ENCODE measurements around the gene ZNF277.

DNA sequence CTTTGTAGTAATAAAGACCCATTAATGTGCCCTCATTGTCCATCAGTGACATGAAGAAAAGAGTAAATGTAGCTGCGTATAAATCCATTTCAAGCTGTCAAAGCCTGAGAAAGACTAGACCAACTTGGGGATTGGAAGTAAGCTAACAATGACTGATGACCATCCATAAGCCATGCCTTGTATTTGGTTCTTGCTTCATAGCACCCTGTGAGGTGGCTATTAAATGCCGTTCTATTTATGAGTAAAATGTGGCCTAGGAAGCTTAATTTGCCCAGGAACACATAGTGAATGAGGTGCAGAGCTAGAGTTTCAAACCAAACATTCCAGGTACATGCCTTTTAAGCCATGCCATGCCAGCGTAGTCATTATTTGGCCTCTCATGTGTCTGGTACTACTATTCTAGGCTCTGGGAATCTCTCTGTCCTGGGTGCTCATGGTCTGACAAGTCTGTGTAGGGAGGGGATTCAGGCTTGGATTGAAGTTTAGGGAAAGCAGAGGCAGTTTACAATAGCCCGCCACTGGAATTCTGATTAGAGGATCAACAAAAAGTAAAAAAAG, 92.1 kb downstream of the ZNF277 start:
- TF ChIP-seq, protein P1, sequence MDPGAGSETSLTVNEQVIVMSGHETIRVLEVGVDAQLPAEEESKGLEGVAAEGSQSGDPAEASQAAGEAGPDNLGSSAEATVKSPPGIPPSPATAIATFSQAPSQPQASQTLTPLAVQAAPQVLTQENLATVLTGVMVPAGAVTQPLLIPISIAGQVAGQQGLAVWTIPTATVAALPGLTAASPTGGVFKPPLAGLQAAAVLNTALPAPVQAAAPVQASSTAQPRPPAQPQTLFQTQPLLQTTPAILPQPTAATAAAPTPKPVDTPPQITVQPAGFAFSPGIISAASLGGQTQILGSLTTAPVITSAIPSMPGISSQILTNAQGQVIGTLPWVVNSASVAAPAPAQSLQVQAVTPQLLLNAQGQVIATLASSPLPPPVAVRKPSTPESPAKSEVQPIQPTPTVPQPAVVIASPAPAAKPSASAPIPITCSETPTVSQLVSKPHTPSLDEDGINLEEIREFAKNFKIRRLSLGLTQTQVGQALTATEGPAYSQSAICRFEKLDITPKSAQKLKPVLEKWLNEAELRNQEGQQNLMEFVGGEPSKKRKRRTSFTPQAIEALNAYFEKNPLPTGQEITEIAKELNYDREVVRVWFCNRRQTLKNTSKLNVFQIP (CRISPR knock-in tag; IDR thresholded peaks at IDR 0.05; ENCODE audit: borderline replicate concordance, low read depth): no peak
- no peak for TF ChIP-seq ISL1 (CRISPR knock-in tag; IDR thresholded peaks at IDR 0.05)
- TF ChIP-seq GLIS3 (CRISPR knock-in tag; IDR thresholded peaks at IDR 0.05): no peak
- TF ChIP-seq ZC3H10 (CRISPR knock-in tag; IDR thresholded peaks at IDR 0.05): no peak
- TF ChIP-seq, protein P2, sequence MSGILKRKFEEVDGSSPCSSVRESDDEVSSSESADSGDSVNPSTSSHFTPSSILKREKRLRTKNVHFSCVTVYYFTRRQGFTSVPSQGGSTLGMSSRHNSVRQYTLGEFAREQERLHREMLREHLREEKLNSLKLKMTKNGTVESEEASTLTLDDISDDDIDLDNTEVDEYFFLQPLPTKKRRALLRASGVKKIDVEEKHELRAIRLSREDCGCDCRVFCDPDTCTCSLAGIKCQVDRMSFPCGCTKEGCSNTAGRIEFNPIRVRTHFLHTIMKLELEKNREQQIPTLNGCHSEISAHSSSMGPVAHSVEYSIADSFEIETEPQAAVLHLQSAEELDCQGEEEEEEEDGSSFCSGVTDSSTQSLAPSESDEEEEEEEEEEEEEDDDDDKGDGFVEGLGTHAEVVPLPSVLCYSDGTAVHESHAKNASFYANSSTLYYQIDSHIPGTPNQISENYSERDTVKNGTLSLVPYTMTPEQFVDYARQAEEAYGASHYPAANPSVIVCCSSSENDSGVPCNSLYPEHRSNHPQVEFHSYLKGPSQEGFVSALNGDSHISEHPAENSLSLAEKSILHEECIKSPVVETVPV (CRISPR knock-in tag; IDR thresholded peaks at IDR 0.05): no peak
- TF ChIP-seq, protein P3, sequence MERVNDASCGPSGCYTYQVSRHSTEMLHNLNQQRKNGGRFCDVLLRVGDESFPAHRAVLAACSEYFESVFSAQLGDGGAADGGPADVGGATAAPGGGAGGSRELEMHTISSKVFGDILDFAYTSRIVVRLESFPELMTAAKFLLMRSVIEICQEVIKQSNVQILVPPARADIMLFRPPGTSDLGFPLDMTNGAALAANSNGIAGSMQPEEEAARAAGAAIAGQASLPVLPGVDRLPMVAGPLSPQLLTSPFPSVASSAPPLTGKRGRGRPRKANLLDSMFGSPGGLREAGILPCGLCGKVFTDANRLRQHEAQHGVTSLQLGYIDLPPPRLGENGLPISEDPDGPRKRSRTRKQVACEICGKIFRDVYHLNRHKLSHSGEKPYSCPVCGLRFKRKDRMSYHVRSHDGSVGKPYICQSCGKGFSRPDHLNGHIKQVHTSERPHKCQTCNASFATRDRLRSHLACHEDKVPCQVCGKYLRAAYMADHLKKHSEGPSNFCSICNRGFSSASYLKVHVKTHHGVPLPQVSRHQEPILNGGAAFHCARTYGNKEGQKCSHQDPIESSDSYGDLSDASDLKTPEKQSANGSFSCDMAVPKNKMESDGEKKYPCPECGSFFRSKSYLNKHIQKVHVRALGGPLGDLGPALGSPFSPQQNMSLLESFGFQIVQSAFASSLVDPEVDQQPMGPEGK (CRISPR knock-in tag; IDR thresholded peaks at IDR 0.05; ENCODE audit: borderline replicate concordance): no peak
- no peak for TF ChIP-seq ZNF565 (CRISPR knock-in tag; conservative IDR thresholded peaks at IDR 0.05; ENCODE audit: low read depth)
- TF ChIP-seq ARNTL (CRISPR knock-in tag; IDR thresholded peaks at IDR 0.05; ENCODE audit: borderline replicate concordance, low read depth): no peak
- no peak for TF ChIP-seq OSR1 (CRISPR knock-in tag; IDR thresholded peaks at IDR 0.05)
- TF ChIP-seq ESRRG (CRISPR knock-in tag; IDR thresholded peaks at IDR 0.05): no peak
- TF ChIP-seq ZFP30 (CRISPR knock-in tag; IDR thresholded peaks at IDR 0.05): no peak
- TF ChIP-seq PPARA (CRISPR knock-in tag; IDR thresholded peaks at IDR 0.05; ENCODE audit: borderline replicate concordance): no peak
- TF ChIP-seq ZFP3 (CRISPR knock-in tag; IDR thresholded peaks at IDR 0.05): no peak
- no peak for TF ChIP-seq ZNF8 (CRISPR knock-in tag; IDR thresholded peaks at IDR 0.05)

All from SK-N-SH treated with all-trans-retinoic acid at 6 μM for 48 hours (cell line).